HEK293T (cell line): ENCODE data around the gene CTSO.
"Not testable (repeated sequence)": the region's sequence is repeated elsewhere in the genome, so short reads cannot be mapped to it uniquely, and the experiment has no call there.

Experiments
- ARNT ChIP-seq: fragments of 450-650 bp; IDR thresholded peaks from 2 replicates; pipeline ENCODE4 v1.6.1; 2017; ENCODE audit warnings: mild to moderate bottlenecking
- BHLHE40 ChIP-seq: fragments of 450-650 bp; IDR thresholded peaks from 2 replicates; pipeline ENCODE4 v1.6.1; 2016; ENCODE audit warnings: mild to moderate bottlenecking, moderate library complexity, borderline replicate concordance
- ELF4 ChIP-seq: fragments of 450-650 bp; IDR thresholded peaks from 2 replicates; pipeline ENCODE4 v1.6.1; 2017; ENCODE audit warnings: antibody characterized with exemption
- FOXA1 ChIP-seq: fragments of 450-650 bp; IDR thresholded peaks from 2 replicates; pipeline ENCODE4 v1.6.1; 2016; ENCODE audit warnings: mild to moderate bottlenecking
- FOXM1 ChIP-seq: fragments of 450-650 bp; IDR thresholded peaks from 2 replicates; pipeline ENCODE4 v1.6.1; 2017; ENCODE audit warnings: mild to moderate bottlenecking, borderline replicate concordance
- HDGF ChIP-seq: fragments of 450-650 bp; IDR thresholded peaks from 2 replicates; pipeline ENCODE4 v1.6.1; 2017; ENCODE audit warnings: antibody characterized with exemption, borderline replicate concordance
- NFRKB ChIP-seq: fragments of 450-650 bp; IDR thresholded peaks from 2 replicates; pipeline ENCODE4 v1.6.1; 2016; ENCODE audit warnings: mild to moderate bottlenecking, moderate library complexity
- TARDBP ChIP-seq: fragments of 450-650 bp; IDR thresholded peaks from 2 replicates; pipeline ENCODE4 v1.6.1; 2016

GRCh38 chr4:155898371-155898770, 55.3 kb downstream of the CTSO start:
- not testable (repeated sequence) for TF ChIP-seq ARNT, BHLHE40, FOXM1, TARDBP, FOXA1, NFRKB, ELF4, HDGF
